HL-60 (cell line): ENCODE data around the gene CLSTN2.

Experiments
- POLR2AphosphoS5 ChIP-seq: IDR thresholded peaks from 2 replicates; pipeline ENCODE4 v1.6.1; 2012; ENCODE audit warnings: low read depth
- TF ChIP-seq, protein P1 (sequence below): IDR thresholded peaks from one replicate; pipeline ENCODE4 v1.5.1; 2011; ENCODE audit warnings: low read length, control low read depth, inconsistent platforms; ENCODE audit not compliant: insufficient read depth
- TF ChIP-seq, protein P2 (sequence below): IDR thresholded peaks from 2 replicates; pipeline ENCODE4 v1.6.1; 2012; ENCODE audit warnings: low read depth; ENCODE audit not compliant: insufficient replicate concordance

DNA sequence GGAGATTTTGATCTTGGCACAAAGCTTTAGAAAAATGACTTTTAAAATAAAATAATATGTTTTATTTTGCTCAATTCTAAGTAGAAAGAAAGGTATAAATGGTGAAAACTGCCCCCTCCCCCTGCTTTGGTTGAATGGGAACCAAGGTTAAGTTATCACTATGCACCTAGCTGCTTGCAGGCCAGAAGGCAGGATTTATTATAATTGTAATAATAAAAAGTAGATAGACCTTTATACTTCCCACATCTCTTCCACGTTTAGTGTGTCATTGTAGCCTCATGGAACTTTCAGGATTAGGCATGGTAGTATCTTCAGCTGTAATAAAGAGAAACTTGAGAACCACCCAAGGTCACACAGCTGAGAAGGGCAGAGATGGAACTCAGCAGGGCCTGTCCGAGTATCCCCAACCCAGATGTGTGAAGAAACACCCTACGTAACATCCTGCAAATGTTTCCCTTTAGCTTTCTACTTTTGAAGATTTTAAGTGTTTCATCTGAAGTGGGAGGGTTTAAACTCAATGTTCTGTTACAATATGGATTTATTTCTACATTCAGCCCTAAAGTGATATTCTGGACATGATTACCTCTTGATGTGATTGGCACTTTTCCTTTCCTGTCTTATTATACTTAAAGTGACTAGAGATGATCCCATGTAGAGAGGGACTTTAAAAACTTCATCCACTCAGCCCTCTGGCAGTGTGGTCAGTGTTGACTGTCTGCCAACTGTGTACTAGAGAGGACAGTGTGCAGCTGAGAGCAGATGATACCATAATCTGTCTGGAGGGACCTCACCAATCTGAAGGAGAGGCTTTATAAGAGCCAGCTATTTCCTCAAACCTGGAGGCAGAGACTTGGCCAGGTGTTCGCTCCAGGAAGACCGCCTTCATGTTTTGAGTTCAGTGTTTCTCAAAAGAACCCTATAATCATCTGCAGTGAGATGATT is 460.4 kb downstream of the CLSTN2 start:
- TF ChIP-seq, protein P1, sequence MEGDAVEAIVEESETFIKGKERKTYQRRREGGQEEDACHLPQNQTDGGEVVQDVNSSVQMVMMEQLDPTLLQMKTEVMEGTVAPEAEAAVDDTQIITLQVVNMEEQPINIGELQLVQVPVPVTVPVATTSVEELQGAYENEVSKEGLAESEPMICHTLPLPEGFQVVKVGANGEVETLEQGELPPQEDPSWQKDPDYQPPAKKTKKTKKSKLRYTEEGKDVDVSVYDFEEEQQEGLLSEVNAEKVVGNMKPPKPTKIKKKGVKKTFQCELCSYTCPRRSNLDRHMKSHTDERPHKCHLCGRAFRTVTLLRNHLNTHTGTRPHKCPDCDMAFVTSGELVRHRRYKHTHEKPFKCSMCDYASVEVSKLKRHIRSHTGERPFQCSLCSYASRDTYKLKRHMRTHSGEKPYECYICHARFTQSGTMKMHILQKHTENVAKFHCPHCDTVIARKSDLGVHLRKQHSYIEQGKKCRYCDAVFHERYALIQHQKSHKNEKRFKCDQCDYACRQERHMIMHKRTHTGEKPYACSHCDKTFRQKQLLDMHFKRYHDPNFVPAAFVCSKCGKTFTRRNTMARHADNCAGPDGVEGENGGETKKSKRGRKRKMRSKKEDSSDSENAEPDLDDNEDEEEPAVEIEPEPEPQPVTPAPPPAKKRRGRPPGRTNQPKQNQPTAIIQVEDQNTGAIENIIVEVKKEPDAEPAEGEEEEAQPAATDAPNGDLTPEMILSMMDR = no peak
- TF ChIP-seq POLR2AphosphoS5 = no peak
- TF ChIP-seq, protein P2, sequence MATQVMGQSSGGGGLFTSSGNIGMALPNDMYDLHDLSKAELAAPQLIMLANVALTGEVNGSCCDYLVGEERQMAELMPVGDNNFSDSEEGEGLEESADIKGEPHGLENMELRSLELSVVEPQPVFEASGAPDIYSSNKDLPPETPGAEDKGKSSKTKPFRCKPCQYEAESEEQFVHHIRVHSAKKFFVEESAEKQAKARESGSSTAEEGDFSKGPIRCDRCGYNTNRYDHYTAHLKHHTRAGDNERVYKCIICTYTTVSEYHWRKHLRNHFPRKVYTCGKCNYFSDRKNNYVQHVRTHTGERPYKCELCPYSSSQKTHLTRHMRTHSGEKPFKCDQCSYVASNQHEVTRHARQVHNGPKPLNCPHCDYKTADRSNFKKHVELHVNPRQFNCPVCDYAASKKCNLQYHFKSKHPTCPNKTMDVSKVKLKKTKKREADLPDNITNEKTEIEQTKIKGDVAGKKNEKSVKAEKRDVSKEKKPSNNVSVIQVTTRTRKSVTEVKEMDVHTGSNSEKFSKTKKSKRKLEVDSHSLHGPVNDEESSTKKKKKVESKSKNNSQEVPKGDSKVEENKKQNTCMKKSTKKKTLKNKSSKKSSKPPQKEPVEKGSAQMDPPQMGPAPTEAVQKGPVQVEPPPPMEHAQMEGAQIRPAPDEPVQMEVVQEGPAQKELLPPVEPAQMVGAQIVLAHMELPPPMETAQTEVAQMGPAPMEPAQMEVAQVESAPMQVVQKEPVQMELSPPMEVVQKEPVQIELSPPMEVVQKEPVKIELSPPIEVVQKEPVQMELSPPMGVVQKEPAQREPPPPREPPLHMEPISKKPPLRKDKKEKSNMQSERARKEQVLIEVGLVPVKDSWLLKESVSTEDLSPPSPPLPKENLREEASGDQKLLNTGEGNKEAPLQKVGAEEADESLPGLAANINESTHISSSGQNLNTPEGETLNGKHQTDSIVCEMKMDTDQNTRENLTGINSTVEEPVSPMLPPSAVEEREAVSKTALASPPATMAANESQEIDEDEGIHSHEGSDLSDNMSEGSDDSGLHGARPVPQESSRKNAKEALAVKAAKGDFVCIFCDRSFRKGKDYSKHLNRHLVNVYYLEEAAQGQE = no peak
